GM19372 (cell line): ENCODE measurements around the gene NKPD1.
A peak's percentile ranks its signal among the peaks of the same experiment; 100 is the strongest.

Experiments used
- ATAC-seq: cut with Tn5 transposase; IDR thresholded peaks from one replicate; pipeline ENCODE4 v1.9.1; 2021; ENCODE audit warnings: mild to moderate bottlenecking, low read depth, moderate library complexity; ENCODE audit not compliant: unreplicated experiment

NKPD1 gene

DNA sequence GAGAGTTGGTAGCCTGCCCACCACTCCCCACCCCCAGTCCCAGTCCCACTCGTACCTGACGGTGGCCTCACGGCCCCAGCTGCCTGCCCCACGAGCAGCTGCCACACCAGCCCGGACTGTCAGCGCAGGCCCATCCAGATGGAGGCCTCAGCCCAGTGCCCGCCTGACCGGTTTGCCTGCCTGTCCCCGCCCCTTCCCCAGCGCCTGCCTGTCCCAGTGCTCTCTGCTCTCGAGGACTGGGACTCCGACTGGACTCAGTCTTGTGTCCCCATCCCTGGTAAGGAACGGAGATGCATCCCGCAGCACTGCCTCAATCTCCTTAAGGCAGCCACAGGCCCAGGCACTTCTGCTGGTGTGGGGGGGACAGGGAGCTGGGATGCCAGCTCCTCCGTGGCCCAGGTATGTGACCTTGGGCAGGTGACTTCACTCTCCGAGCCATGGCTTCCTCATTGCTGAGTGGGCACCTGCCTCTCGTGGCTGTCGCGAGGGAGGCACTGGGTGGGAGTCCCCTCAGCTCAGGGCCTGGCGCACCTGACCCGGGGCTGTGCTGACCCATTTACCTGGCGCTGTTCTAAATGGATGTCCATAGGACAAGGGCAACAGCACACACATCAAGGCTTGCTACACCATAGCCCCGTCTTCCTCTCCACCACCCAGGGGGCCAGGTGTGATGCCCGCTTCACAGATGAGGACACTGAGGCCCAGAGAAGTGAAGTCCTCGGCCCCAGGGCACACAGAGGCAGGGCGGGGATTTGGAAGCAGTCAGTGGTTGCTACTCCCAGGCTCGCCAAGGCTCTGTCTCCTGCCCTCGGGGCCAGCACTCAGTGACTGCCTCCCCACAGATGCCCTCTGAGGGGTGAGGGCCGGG lies at the start of gene NKPD1:
Gene NKPD1 (minus strand): TSS at position 113 of the 868 bp plus-strand sequence. CDS start 832 bp downstream, outside the sequence.
- no peak for ATAC-seq

GRCh38 chr19:45206328-45206727 lies 45.5 kb upstream of the NKPD1 start:
- ATAC-seq = no peak

GRCh38 chr19:45205810-45206209 lies 45.0 kb upstream of the NKPD1 start:
- no peak for ATAC-seq

DNA sequence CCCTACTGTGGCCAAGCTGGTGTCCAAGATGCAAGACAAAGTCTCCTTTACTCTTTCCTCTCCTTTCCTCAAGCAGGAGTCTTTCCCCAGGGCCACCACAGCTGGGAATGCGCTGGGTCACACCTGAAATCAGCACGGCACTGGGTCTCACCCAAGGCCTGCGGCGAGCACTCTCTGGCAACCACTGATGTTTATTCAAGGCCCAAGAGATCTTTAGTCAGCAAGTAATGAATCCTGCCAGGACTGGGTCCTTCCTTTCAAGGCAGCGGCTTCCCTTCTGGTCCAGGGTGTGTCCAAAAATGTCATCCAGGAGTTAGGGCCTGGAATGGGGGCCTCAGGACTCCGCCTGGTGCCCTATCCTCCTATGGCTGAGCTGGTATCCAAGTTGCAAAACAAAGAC lies 41.9 kb upstream of the NKPD1 start:
- ATAC-seq = no peak

DNA sequence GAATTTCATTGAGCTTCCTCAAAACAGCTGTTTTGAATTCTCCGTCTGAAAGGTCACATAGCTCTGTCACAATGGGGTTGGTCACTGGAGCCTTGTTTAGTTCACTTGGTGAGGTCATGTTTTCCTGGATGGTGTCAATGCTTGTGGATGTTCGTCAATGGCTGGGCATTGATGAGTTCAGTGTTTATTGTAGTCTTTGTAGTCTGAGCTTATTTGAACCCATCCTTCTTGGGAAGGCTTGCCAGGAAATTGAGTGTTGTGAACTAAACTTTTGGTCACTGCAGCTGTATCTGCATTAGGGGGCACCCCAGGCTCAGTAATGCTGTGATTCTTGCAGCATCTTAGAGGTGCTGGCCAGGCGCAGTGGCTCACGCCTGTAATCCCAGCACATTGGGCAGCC lies 39.8 kb upstream of the NKPD1 start:
- no peak for ATAC-seq

GRCh38 chr19:45195764-45196163 lies 35.0 kb upstream of the NKPD1 start:
- no peak for ATAC-seq

DNA sequence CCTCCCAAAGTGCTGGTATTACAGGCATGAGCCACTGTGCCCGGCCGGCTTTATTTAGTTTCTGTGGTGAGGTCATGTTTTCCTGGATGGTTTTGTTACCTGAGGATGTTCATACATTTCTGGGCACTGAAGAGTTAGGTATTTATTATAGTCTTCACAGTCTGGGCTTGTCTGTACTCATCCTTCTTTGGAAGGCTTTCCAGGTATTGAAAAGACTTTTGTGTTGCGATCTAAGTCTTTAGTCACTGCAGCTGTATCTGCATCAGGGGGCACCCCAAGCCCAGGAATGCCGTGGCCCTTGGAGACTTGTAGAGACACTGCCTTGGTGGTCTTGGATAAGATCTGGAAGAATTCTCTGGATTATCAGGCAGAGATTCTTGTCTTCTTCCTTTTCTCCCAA lies 30.6 kb upstream of the NKPD1 start:
- no peak for ATAC-seq

DNA sequence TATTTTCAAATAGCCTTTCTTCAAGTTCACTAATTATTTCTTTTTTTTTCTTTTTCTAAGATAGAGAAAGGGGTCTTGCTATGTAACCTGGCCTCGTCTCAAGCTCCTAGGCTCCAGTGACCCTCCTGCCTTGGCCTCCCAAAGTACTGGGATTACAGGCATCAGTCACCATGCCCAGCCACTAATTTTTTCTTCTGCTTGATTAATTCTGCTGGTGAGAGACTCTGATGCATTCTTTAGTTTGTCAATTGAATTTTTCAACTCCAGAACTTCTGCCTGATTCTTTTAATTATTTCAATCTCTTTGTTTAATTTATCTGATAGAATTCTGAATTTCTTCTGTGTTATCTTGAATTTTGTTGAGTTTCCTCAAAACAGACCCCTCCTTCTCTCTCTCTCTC lies 29.2 kb upstream of the NKPD1 start:
- ATAC-seq = no peak

DNA sequence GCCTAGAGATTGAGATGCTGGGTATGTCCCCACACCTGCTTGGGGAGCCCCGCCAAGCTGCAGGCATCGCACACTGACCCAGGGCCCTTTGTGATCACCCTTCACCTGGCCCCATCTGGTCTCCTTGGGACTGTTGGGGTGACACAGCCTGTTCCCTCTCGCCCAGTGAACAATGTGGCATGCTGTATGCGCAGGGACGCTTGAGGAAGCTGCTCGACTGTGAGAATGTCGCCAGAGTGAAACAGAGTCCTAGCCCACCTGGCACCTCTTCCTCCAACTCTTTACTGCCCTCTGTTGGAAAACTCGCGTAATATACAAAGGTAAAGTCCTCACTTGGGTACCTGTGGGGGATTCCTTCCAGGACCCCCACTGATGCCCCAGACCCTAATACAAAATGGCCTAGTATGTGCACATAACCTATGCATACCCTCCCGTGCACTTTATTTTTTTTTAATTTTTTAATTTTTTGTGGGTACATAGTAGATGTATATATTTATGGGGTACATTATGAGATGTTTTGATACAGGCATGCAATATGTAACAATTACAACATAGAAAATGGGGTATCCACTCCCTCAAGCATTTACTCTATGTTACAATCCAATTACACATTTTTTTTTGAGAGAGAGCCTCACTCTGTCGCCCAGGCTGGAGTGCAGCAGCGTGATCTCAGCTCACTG lies 26.8 kb upstream of the NKPD1 start:
- no peak for ATAC-seq

DNA sequence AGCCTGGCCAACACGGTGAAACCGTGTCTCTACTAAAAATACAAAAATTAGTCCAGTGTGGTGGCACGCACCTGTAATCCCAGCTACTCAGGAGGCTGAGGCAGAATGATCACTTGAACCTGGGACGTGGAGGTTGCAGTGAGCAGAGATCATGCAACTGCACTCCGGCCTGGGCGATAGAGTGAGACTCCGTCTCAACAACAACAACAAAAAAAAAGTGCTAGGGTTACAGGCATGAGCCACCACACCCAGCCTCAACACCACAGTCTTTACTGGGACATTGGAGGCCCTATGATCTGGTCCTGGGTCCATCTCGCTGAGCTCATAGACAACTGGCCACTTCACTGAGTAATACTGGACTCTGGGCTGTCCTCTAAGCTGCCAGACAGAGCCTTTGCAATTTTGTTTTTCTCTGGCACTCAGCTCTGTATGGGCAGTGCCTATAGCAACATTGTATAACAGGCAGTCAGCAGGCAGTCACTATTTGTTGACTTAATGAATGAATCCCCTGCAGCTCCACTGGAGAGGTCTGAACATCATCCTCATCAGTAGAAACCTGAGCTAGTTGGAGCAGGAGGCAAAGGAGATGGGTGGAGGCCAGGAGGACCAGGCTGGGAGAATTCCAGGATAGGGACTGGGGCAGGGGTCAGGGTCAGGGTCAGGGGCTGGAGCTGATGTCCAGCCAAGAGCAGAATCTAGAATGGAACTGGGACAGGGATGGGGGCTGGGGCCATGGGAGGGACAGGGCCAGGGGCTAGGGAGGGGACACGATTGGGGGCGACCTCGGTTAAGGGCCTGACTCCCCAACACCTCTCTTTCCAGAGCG lies 25.9 kb upstream of the NKPD1 start:
- ATAC-seq = no peak

DNA sequence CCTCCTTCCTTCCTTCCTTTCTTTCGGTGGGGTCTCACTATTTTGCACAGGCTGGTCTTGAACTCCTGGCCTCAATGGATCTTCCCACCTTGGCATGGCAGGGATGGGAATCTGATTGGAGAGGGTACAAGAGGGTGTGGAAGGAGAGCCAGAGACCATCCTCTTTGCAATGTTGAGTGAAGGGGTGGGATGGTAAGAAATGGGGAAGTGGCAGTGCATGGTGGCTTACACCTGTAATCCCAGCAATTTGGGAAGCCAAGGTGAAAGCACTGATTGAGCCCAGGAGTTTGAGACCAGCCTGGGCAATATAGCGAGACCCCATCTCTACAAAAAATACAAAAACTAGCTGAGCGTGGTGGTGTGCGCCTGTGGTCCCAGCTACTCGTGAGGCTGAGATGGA lies 23.3 kb upstream of the NKPD1 start:
- ATAC-seq = no peak

- ATAC-seq = no peak
Measured at GRCh38 chr19:45182758-45183157, 22.0 kb upstream of the NKPD1 start.

DNA sequence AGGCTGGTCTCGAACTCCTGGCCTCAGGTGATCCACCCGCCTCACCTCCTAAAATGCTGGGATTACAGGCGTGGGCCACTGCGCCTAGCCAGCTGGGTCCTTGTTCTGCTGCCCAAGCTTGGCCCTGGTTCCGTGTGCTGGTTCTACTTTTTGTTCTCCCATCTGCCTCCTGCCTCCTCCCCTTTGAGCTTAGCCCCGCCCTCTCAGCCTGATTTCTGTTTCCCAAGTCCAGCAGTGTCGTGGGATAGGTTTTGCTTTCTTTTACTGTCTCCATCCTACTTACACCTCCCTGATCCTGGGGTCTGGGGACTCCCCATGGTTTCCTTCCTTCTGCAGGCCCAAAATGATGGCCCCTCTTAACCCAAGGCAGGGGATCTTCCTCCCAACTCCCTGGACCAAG lies 20.2 kb upstream of the NKPD1 start:
- no peak for ATAC-seq

GRCh38 chr19:45179892-45180370 lies 19.1 kb upstream of the NKPD1 start:
- ATAC-seq = no peak

GRCh38 chr19:45179072-45179891 lies 18.5 kb upstream of the NKPD1 start:
- ATAC-seq = no peak

DNA sequence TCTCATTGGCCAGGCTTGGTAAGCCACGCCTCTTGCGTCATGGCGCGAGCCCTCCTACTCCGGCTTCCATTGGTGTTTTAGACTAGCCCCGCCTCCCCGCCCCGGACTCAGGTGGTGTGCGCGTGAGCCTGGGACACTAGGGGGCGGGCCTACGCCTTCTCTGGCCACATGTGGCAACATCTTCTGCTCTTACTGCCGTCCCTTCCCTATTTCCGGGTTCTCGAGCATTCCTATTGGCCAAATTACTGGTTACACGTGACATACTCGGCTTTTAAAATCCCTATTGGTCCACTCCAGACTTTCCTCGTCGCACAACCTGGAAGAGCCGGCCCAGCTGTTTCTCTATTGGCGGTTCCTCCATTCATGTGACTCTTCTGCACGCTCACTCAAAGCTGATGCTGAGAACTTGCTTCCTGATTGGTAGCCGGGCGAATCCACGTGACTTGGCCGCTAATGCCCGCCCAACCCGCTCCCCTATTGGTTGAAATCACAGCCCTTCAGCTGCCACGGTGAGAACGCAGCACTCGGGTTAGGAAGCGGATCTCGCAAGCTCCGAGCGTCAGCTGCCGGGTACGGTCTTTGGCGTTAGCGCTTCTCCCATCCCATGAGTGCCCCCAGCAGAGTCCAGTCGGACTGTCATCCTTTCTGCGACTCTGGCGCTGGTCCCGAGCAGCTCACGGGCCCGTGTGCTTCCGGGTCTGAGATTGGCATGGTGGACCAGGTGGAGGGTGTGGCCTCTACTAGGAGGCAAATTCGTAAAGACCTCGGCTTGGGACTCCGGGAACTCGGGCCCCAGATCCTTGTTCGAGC lies 17.7 kb upstream of the NKPD1 start, which contains the start of gene BLOC1S3:
Gene BLOC1S3 (plus strand): TSS at position 523 of the 810 bp plus-strand sequence. CDS start 513 bp downstream, outside the sequence.
- ATAC-seq = peak; percentile 78

DNA sequence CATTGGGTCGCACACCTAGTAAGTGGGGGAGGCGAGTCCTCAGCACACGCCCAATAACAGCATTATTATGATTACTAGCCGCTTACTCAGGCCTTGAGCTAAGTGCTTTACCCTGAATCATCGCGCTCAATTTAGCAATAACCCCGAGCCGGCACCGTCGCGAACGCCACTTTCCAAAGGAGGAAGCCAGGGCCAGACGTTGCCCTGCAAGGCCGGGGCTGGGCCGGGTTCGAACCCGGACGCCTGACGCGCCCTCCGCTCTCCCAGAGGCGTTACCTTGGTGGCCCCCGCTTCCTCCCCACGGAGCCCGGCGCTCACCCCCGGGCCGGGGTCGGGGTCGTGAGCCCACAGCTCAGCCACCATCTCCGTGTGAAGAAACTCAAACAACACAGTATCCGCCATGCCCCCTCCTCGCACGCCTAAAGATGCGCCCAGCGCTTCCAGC lies 17.1 kb upstream of the NKPD1 start, which contains the start of gene TRAPPC6A:
Gene TRAPPC6A (minus strand): TSS at position 421 of the 445 bp plus-strand sequence. CDS start 19 bp downstream, at position 402.
- no peak for ATAC-seq

DNA sequence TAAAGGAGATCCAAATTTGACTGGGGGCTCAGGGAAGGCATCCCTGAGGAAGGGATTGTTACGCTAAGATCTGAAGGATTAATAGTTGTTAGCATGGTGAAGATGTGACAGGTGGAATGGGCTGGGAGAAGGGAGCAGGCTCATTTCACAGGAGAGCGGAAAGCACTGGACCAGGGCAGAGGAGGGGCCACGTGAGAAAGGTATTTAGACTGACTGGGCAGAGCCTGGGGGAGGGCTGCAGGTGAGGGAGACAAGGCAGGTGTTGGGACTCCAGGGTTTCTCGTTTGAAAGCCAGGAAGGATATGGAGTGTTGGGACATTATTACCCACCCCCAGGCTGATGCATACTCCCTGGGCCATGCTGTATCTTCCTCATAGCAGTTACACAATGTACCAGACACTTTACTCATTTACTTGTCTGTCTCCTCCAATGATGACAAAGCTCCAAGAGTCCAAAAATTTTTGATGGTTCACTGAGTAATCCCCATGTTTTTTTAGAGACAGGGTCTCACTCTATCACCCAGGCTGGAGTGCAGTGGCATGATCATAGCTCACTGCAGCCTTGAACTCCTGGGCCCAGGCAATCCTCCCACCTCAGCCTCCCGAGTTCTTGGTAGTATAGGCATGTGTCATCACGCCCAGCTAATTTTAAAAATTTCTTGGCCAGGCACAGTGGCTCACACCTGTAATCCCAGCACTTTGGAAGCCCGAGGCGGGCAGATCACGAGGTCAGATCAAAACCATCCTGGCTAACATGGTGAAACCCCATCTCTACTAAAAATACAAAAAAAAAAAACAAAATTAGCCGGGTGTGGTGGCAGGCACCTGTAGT lies 14.9 kb upstream of the NKPD1 start:
- no peak for ATAC-seq
